ENCODE measurements around the gene SDCCAG8. TPM values are rescaled to one million over a fixed set of nuclear protein-coding genes. Genes with fewer than 3 reads are reported as not detected.

Gene SDCCAG8
- total RNA-seq, 2 donors from 2014 or later = 41.7 to 55.6 TPM

- no peak for DNase-seq (ENCODE audit: low spot score)
- no peaks in the 10 kb centered on the region for H3K27me3 ChIP-seq (replicated peaks; ENCODE audit: insufficient read depth)
- 57% methylated on average over 19 of the region's 19 CpGs for WGBS
- no peaks in the 10 kb centered on the region for H3K36me3 ChIP-seq
- H3K27ac ChIP-seq = peak overlapping the region in 1 of 2 donors; percentile 35
- H3K4me1 ChIP-seq (replicated peaks) = no peaks in the 10 kb centered on the region
- no peak for TF ChIP-seq POLR2AphosphoS5 (IDR thresholded peaks at IDR 0.05)
- TF ChIP-seq POLR2A (IDR thresholded peaks at IDR 0.05) = no peak
- no peak for TF ChIP-seq CTCF (IDR thresholded peaks at IDR 0.05)
- H3K9me3 ChIP-seq = no peaks in the 10 kb centered on the region
- H3K4me3 ChIP-seq = no peak overlapping the region
- intact Hi-C loops (cut with DNase I) = loop anchor here (10.0 kb wide), 1 partner anchor 549 kb away; no protein-coding TSS in a partner anchor
Measured at GRCh38 chr1:243496187-243496646, 240.4 kb downstream of the SDCCAG8 start.

GRCh38 chr1:243496806-243497205 lies 241.0 kb downstream of the SDCCAG8 start:
- H3K27ac ChIP-seq = no peak overlapping the region
- intact Hi-C loops (cut with DNase I) = loop anchor here (10.0 kb wide), 1 partner anchor 548 kb away; no protein-coding TSS in a partner anchor
- WGBS = 95% methylated on average over 11 of the region's 11 CpGs

GRCh38 chr1:243497939-243498681 lies 242.3 kb downstream of the SDCCAG8 start:
- DNase-seq (ENCODE audit: low spot score) = no peak
- Histone ChIP-seq H3K27me3 (replicated peaks; ENCODE audit: insufficient read depth) (no peaks in the 10 kb centered on the region), H3K4me1 (replicated peaks) (no peaks in the 10 kb centered on the region), H3K4me3 (no peak overlapping the region), H3K36me3 (no peaks in the 10 kb centered on the region), H3K27ac (no peak overlapping the region), H3K9me3 (no peaks in the 10 kb centered on the region)
- intact Hi-C loops (cut with DNase I) = loop anchor here (10.0 kb wide), 1 partner anchor 547 kb away; no protein-coding TSS in a partner anchor
- WGBS = 85% methylated on average over 10 of the region's 10 CpGs
- TF ChIP-seq POLR2A (IDR thresholded peaks at IDR 0.05) = no peak
- no peak for TF ChIP-seq CTCF (IDR thresholded peaks at IDR 0.05)
- TF ChIP-seq POLR2AphosphoS5 (IDR thresholded peaks at IDR 0.05) = no peak

More at GRCh38 chr1:243496806-243497205, 241.0 kb downstream of the SDCCAG8 start:
- Histone ChIP-seq H3K9me3 (no peaks in the 10 kb centered on the region), H3K36me3 (no peaks in the 10 kb centered on the region), H3K4me1 (replicated peaks) (no peaks in the 10 kb centered on the region), H3K27me3 (replicated peaks; ENCODE audit: insufficient read depth) (no peaks in the 10 kb centered on the region), H3K4me3 (no peak overlapping the region)
- DNase-seq (ENCODE audit: low spot score) = no peak
- TF ChIP-seq CTCF (IDR thresholded peaks at IDR 0.05) = no peak
- no peak for TF ChIP-seq POLR2A (IDR thresholded peaks at IDR 0.05)
- TF ChIP-seq POLR2AphosphoS5 (IDR thresholded peaks at IDR 0.05) = no peak

GRCh38 chr1:243499248-243499647 lies 243.4 kb downstream of the SDCCAG8 start:
- H3K4me3 ChIP-seq = no peak overlapping the region
- intact Hi-C loops (cut with DNase I) = loop anchor here (10.0 kb wide), 1 partner anchor 546 kb away; no protein-coding TSS in a partner anchor
- no peaks in the 10 kb centered on the region for H3K36me3 ChIP-seq
- no peaks in the 10 kb centered on the region for H3K9me3 ChIP-seq
- TF ChIP-seq CTCF (IDR thresholded peaks at IDR 0.05) = no peak
- no peak for TF ChIP-seq POLR2AphosphoS5 (IDR thresholded peaks at IDR 0.05)
- TF ChIP-seq POLR2A (IDR thresholded peaks at IDR 0.05) = no peak
- no peak for DNase-seq (ENCODE audit: low spot score)
- no peaks in the 10 kb centered on the region for H3K27me3 ChIP-seq (replicated peaks; ENCODE audit: insufficient read depth)
- no peaks in the 10 kb centered on the region for H3K4me1 ChIP-seq (replicated peaks)
- WGBS = 34% methylated on average over 4 of the region's 4 CpGs
- H3K27ac ChIP-seq = no peak overlapping the region
